Activated T-cell treated with anti-CD3 and anti-CD28 coated beads, Interleukin-2, amount 50 U/mL, for 72 hours (primary cell): Measurements from ENCODE around the gene ATP9A. TPM values are rescaled to one million over a fixed set of nuclear protein-coding genes. Genes with fewer than 3 reads are reported as not detected.

ENCODE experiments used
- ATAC-seq, 2 donors: fragments of 150-1000 bp; cut with Tn5 transposase; replicated peaks in 1 of 2; 2 replicates each; pipeline ENCODE4 v1.10.0; 2021; ENCODE audit warnings: moderate library complexity in 2 of 2, mild to moderate bottlenecking in 1 of 2
- DNase-seq, 2 donors: peaks; one replicate each; pipeline ENCODE4 v3.0.0; 2021 to 2022; ENCODE audit warnings: mixed read lengths in 1 of 2
- H3K27ac Mint-ChIP-seq: one replicate; pipeline ENCODE4 v1.8.0; 2022; ENCODE audit warnings: mild to moderate bottlenecking, moderate library complexity, mixed read lengths
- H3K27me3 Mint-ChIP-seq: one replicate; pipeline ENCODE4 v1.8.0; 2022; ENCODE audit warnings: low read depth, mixed read lengths
- H3K36me3 Mint-ChIP-seq, 2 donors: one replicate each; pipeline ENCODE4 v1.8.0; 2022; ENCODE audit warnings: mixed read lengths in 2 of 2, mild to moderate bottlenecking in 1 of 2; ENCODE audit not compliant: insufficient read depth in 2 of 2
- H3K4me1 Mint-ChIP-seq: one replicate; pipeline ENCODE4 v1.8.0; 2022; ENCODE audit warnings: low read depth, mixed read lengths
- H3K4me3 Mint-ChIP-seq, 2 donors: one replicate each; pipeline ENCODE4 v1.8.0; 2022; ENCODE audit warnings: mild to moderate bottlenecking in 2 of 2, mixed read lengths in 2 of 2, moderate library complexity in 2 of 2
- H3K9me3 Mint-ChIP-seq, 2 donors: one replicate each; pipeline ENCODE4 v1.8.0; 2022; ENCODE audit warnings: mixed read lengths in 2 of 2
- total RNA-seq, 2 donors: library from RNA; stranded (reverse); gene quantifications; one replicate each; pipeline ENCODE4 v1.2.3, GENCODE V29; 2022

ATP9A gene
- total RNA-seq, 2 donors from 2014 or later = 1.3 to 3.8 TPM

GRCh38 chr20:51623255-51623654, 144.9 kb downstream of the ATP9A start:
- no peak for DNase-seq
- no peaks in the 10 kb centered on the region for H3K27me3 Mint-ChIP-seq
- H3K9me3 Mint-ChIP-seq = no peaks in the 10 kb centered on the region
- H3K4me3 Mint-ChIP-seq = no peak overlapping the region
- no peaks in the 10 kb centered on the region for H3K36me3 Mint-ChIP-seq
- no peak for ATAC-seq
- H3K4me1 Mint-ChIP-seq = peaks cover 9% of the 10 kb centered on the region
- no peak overlapping the region for H3K27ac Mint-ChIP-seq

GRCh38 chr20:51622004-51622874, 146.0 kb downstream of the ATP9A start:
- Mint-ChIP-seq H3K4me3 (no peak overlapping the region), H3K27ac (no peak overlapping the region), H3K36me3 (no peaks in the 10 kb centered on the region), H3K27me3 (no peaks in the 10 kb centered on the region), H3K9me3 (no peaks in the 10 kb centered on the region), H3K4me1 (peaks cover 10% of the 10 kb centered on the region)
- ATAC-seq (peak in 1 of 2 donors; percentile 72), DNase-seq (no peak)

DNA sequence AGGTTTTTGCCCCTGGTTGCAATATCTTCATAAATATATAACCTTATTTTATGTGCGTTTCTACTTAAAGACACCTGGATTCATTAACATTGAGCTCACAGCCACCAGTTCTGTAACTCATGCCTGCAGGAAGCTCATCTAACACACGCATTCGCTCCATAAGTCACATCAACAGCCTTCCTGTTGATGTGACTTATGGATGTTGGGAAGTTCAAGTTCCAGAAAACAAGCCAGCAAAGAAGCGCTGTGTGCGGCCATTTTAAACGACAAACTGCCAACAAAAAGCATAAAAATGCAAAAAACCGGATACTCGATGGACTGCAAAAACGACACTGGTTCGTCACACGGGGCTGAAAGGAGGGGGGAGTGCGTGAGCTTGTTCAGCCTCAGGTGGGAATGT, 147.8 kb downstream of the ATP9A start:
- no peak overlapping the region for H3K27ac Mint-ChIP-seq
- H3K27me3 Mint-ChIP-seq = no peaks in the 10 kb centered on the region
- H3K9me3 Mint-ChIP-seq = no peaks in the 10 kb centered on the region

DNA sequence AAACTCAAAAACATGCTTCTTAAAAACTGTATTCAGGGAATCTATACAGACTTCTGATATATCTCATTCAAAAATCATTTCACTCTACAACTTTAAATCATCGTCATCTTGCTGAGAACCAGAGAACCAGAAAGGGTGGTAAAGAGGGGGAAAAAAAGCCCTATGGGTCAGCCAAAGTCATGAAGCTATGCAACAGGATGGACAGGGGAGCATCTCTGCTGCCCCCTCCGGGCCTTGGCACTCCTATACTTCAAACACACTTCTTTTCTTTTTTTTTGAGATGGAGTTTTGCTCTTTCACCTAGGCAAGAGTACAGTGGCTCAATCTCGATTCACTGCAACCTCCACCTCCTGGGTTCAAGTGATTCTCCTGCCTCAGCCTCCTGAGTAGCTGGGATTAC, 152.1 kb downstream of the ATP9A start:
- H3K9me3 Mint-ChIP-seq = no peaks in the 10 kb centered on the region
- DNase-seq (no peak), ATAC-seq (peak; percentile 43 to 49)
- H3K27ac Mint-ChIP-seq = peak overlapping the region; percentile 24
- no peak overlapping the region for H3K4me3 Mint-ChIP-seq
- H3K36me3 Mint-ChIP-seq = no peaks in the 10 kb centered on the region
- H3K4me1 Mint-ChIP-seq = peaks cover 11% of the 10 kb centered on the region
- H3K27me3 Mint-ChIP-seq = peaks cover 6% of the 10 kb centered on the region

More for the DNA sequence above, 147.8 kb downstream of the ATP9A start:
- no peak overlapping the region for H3K4me3 Mint-ChIP-seq
- ATAC-seq = no peak
- DNase-seq = no peak
- no peaks in the 10 kb centered on the region for H3K36me3 Mint-ChIP-seq
- H3K4me1 Mint-ChIP-seq = peaks cover 11% of the 10 kb centered on the region

DNA sequence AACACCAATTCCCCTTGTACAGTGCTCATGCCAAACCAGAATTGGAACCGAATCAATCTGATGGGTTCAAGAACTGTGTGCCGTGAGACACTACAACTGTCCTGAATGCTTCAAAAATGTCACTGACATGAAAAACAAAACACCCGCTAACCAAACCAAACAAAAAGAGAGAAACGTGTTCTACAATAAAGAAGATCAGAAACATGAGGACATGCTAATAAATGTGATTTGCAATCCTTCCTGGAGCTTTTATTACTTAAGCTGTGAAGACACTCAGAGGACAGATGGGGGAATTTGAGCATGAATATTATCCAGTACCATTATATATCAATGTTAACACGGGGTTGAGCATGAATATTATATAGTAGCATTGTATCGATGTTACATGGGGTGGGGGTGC, 153.5 kb downstream of the ATP9A start:
- H3K27me3 Mint-ChIP-seq = peaks cover 19% of the 10 kb centered on the region
- no peak for ATAC-seq

GRCh38 chr20:51613580-51613979, 154.6 kb downstream of the ATP9A start:
- H3K36me3 Mint-ChIP-seq = no peaks in the 10 kb centered on the region

More for the DNA sequence above, 153.5 kb downstream of the ATP9A start:
- no peak overlapping the region for H3K4me3 Mint-ChIP-seq
- DNase-seq = no peak
- no peak overlapping the region for H3K27ac Mint-ChIP-seq
- H3K4me1 Mint-ChIP-seq = peaks cover 14% of the 10 kb centered on the region
- no peaks in the 10 kb centered on the region for H3K9me3 Mint-ChIP-seq
- no peaks in the 10 kb centered on the region for H3K36me3 Mint-ChIP-seq

DNA sequence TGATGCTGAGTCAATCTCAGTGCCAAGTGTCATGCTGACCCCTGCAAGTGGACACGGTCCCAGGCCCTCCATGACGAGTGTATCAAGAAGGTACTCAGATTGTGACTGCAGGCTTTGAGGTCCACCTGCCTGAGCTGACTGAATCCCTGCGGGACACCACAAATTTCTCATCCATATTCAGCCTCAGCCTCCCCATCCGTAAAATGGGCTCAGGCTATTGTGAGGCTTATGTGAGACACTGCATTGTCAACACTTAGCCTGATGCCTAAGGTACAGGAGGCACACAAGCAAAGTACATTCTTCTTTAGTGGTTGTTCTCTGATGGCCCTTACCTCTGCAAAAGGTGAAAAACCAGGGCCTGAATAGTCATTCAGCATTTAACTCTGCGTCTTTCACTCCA, 155.3 kb downstream of the ATP9A start:
- no peak overlapping the region for H3K27ac Mint-ChIP-seq
- H3K36me3 Mint-ChIP-seq = no peaks in the 10 kb centered on the region
- H3K4me3 Mint-ChIP-seq = no peak overlapping the region
- no peak for DNase-seq
- no peak for ATAC-seq
- H3K4me1 Mint-ChIP-seq = peaks cover 31% of the 10 kb centered on the region
- H3K27me3 Mint-ChIP-seq = peaks cover 20% of the 10 kb centered on the region
- no peaks in the 10 kb centered on the region for H3K9me3 Mint-ChIP-seq

More at GRCh38 chr20:51613580-51613979, 154.6 kb downstream of the ATP9A start:
- peaks cover 25% of the 10 kb centered on the region for H3K4me1 Mint-ChIP-seq
- no peak overlapping the region for H3K27ac Mint-ChIP-seq
- ATAC-seq (no peak), DNase-seq (no peak)
- H3K4me3 Mint-ChIP-seq = no peak overlapping the region
- H3K9me3 Mint-ChIP-seq = no peaks in the 10 kb centered on the region
- peaks cover 20% of the 10 kb centered on the region for H3K27me3 Mint-ChIP-seq

DNA sequence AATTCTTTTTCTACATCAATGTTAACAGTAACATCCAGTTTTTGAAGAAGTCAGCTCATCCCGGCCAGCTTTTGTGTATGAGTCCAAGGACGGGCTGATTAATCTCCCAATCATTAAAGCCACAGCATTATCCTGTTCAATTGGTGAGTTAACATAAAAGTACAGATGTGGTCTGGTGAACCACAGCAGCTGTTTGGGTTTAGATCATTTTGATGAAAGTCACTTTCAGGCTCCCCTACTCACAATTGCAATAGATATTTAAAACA, 156.6 kb downstream of the ATP9A start:
- H3K36me3 Mint-ChIP-seq = no peaks in the 10 kb centered on the region
- H3K27ac Mint-ChIP-seq = no peak overlapping the region
- DNase-seq (no peak), ATAC-seq (no peak)
- H3K4me1 Mint-ChIP-seq = peaks cover 36% of the 10 kb centered on the region
- H3K27me3 Mint-ChIP-seq = peaks cover 20% of the 10 kb centered on the region
- no peak overlapping the region for H3K4me3 Mint-ChIP-seq
- H3K9me3 Mint-ChIP-seq = no peaks in the 10 kb centered on the region

GRCh38 chr20:51610761-51611624, 157.2 kb downstream of the ATP9A start:
- DNase-seq (no peak), ATAC-seq (no peak)
- peaks cover 20% of the 10 kb centered on the region for H3K27me3 Mint-ChIP-seq
- no peaks in the 10 kb centered on the region for H3K9me3 Mint-ChIP-seq
- peak overlapping the region; percentile 74 to 93 for H3K4me3 Mint-ChIP-seq
- peaks cover 36% of the 10 kb centered on the region for H3K4me1 Mint-ChIP-seq
- H3K27ac Mint-ChIP-seq = no peak overlapping the region
- H3K36me3 Mint-ChIP-seq = no peaks in the 10 kb centered on the region

DNA sequence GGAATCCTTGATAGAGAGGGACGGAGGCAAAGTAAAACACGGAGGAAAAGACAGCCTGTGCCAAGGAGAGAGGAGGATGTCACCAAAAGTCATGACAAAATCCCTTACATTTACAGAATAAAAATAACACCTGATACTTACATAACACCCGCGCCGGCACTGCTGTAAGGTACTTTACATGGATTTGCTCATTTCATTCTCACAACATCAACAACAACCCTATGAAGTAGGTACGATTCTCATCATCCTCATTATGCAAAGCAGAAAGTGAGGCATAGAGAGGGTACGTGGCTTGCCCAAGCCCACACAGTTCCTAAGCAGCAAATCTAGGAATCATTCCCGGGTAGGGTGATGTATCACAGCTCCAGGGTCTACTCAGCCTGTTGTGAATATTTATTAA, 158.1 kb downstream of the ATP9A start:
- Mint-ChIP-seq H3K4me1 (peaks cover 36% of the 10 kb centered on the region), H3K9me3 (no peaks in the 10 kb centered on the region), H3K27me3 (peaks cover 20% of the 10 kb centered on the region), H3K4me3 (peak overlapping the region; percentile 74 to 93), H3K36me3 (no peaks in the 10 kb centered on the region), H3K27ac (no peak overlapping the region)
- peak; percentile 52 to 65 for ATAC-seq
- DNase-seq = no peak

DNA sequence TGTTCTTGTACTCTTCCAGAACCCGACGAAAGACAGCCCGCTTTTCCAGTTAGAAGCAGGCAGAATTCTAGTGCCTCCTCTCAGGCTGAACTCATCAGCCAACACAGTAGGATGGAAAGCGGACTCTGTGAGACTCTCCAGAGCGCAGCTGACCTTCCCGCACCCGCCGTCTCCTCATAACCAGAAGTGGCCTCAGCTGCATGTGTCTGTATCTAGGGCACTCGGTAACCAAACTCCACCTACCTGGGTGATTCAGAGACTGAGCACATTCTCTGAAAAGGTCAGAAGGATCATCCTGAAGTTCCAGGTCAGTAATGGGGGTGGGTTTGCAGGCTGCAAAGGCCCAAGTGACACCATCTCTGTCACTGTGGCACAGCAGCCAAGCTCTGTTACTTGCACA, 158.9 kb downstream of the ATP9A start:
- ATAC-seq = peak; percentile 60 to 72
- peak; percentile 14 to 43 for DNase-seq
- H3K27ac Mint-ChIP-seq = peak overlapping the region; percentile 96
- no peaks in the 10 kb centered on the region for H3K36me3 Mint-ChIP-seq
- H3K27me3 Mint-ChIP-seq = peaks cover 25% of the 10 kb centered on the region
- peak overlapping the region; percentile 74 to 93 for H3K4me3 Mint-ChIP-seq
- H3K4me1 Mint-ChIP-seq = peaks cover 36% of the 10 kb centered on the region
- H3K9me3 Mint-ChIP-seq = no peaks in the 10 kb centered on the region

- Mint-ChIP-seq H3K27ac (peak overlapping the region; percentile 96), H3K4me1 (peaks cover 36% of the 10 kb centered on the region), H3K27me3 (peaks cover 18% of the 10 kb centered on the region), H3K9me3 (no peaks in the 10 kb centered on the region), H3K36me3 (no peaks in the 10 kb centered on the region), H3K4me3 (peak overlapping the region; percentile 74 to 93)
- ATAC-seq (peak; percentile 60 to 61), DNase-seq (peak; percentile 21 to 40)
Measured at GRCh38 chr20:51608061-51608460, 160.1 kb downstream of the ATP9A start.

- Mint-ChIP-seq H3K9me3 (no peaks in the 10 kb centered on the region), H3K27ac (no peak overlapping the region), H3K27me3 (peaks cover 18% of the 10 kb centered on the region), H3K4me1 (peaks cover 36% of the 10 kb centered on the region), H3K4me3 (peak overlapping the region in 1 of 2 donors; percentile 7), H3K36me3 (no peaks in the 10 kb centered on the region)
- no peak for DNase-seq
- ATAC-seq = no peak
Measured at GRCh38 chr20:51607170-51607569, 161.0 kb downstream of the ATP9A start.
